ENCODE data around the gene TRPC4.
A peak's percentile ranks its signal among the peaks of the same experiment; 100 is the strongest.
"Not testable (repeated sequence)": the region's sequence is repeated elsewhere in the genome, so short reads cannot be mapped to it uniquely, and the experiment has no call there.

TRPC4 gene

DNA sequence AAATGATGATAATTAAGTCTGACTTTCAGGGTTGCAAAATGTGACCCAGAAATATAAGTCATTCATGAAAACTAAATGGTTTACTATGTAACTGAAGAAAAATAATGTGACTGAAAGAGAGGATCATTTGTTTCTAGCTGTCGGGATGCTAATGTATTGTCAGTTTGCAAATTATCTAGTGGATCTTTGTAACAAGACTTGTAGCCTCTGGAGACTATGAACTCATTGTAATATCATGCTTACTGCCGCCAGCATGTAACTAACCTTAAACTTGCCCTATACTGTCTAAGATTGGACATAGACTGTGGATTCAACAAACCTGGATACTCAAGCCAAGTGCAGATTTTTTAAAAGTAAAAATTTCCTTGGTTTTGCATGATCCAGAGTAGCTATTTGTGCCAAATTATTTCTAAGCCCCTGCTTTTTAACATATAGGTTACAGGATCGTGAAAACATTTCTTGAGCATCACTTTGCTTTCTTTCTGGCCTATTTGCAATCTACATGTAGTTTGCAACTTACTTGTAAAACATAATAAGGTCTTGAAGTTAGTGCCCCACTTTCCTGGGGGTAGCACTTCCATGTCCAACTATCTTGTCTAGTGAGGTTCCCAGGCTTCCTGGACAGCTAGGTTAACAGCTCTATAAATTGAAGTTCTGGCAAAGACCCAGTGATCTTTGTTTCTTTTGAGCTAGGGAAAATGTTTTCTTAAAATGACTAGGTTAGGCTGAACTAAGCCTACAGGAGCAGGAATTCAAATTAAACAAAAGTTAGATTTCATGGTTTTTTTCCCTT, 267.7 kb downstream of the TRPC4 start:
- DNase-seq (ENCODE audit: low spot score) = no peak

DNA sequence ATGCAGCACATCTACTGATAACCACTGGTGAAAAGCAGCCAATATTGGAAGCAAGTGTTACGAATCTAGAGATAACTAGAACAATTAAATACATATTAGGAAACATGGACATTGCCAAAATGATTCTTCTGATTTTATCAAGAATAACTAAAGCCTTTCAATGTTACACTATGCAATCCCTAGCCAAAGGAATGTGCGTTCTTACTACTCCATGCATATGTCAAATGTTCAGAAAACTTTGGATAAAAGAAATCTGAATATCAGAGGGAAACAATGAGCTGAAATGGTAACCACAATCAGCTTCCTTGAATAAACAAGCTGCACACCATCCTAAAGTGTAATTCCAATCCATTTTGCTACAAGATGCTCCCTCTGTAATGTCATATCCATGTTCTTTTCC, 270.1 kb downstream of the TRPC4 start:
- no peak for DNase-seq (ENCODE audit: low spot score)

DNA sequence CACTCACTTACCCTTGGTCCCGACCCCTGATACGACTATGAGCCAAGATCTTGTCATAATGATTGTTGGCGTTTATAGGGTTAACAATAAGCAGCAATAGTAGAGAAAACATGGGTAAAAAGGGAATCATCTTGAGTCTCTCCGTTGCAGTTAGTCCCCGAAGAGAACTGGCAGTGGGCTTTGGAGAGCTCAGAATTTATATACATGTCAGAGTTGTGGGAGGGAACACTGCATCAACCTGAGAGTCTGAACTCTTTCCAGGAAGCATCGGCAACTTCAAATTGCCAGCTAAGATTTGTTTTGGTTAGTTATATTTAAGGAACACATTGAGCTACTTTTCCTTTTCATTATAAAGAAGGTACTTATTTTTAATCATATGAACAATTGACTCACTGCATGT, 271.0 kb downstream of the TRPC4 start, which contains the start of gene POSTN:
Gene POSTN, minus strand, starts transcription at position 172 of the 400 bp plus-strand sequence. Its CDS starts 42 bp downstream, at position 130.
- DNase-seq (ENCODE audit: low spot score) = no peak

DNA sequence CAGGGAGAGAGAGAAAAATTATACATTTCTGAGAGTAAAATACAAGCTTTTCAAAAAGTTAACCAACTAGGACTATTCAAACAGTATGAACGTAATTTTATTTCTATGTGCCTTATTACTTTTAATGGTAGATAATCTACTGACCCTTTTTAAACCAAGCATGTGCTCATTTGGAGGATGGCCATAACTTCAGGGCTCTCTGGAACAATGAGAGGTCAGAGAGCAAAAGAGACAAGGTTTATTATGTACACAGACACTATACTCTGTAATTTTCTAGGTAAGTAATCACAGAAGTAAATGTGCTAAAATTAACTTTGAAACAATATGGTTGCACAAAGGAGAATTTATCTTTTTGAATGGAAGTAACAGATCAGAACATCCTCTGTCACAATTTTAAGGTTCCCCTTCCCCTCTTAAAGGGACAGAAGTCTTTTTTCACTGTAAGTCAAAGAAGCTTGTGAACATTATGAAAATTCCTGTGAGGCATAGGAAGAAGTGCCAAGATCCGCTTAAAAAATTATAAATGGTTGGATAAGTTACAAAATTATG, 272.0 kb downstream of the TRPC4 start:
- no peak for DNase-seq (ENCODE audit: low spot score)

DNA sequence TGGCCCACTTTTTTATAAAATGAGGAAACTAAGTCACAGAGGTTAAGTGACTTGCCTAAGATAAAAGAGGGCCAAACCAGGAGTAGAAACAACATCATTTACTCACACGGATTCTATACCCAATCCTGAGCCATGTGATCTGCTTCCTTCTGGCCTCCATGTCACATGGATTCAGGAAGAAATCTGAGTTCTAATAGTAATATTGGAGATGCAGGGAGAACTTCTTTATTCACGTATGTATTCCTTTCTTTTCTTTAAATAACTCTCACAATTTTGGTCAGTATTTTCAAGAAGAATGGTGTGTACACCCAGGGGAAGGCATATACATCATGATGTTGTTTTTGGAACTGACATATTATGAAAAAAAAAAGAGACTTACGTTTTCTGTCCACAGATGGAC, 272.8 kb downstream of the TRPC4 start:
- no peak for DNase-seq (ENCODE audit: low spot score)

DNA sequence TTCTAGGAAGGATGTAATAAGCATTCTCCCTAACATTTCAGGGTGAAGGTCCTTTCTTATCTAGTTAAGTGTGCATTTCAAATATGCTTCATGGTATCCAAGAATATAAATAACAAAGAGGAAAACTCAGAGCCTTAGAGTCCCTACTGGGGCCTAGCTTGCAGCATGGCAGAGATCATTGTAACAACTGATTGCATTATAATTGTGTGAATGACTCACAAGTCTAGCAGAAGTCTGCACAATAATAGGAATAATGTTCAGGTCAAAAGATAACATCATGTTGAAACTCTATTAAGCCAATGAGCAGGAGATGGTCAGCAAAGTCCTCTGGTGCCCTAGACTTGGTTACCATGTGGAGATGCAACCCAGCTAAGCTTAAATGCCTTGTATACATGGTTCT, 274.4 kb downstream of the TRPC4 start:
- DNase-seq (ENCODE audit: low spot score) = no peak

DNA sequence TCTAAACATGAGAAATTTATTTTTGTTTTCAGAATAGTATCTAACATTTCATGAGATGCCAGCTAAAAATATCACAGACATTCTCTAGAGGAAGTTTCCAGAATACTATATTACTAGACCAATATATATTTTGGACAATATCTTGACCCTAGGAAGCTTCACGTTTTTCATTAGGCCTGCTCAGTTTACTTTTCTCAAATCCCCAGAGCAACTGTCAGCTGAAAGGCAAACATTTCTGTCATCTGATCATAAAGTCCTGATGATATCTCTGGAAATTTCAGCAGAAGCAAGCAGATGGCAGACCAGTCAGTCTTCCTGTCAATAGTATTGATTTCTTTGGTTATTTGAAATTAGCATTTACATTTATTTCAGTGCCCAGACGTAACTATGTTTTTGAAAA, 275.0 kb downstream of the TRPC4 start:
- DNase-seq (ENCODE audit: low spot score) = no peak

DNA sequence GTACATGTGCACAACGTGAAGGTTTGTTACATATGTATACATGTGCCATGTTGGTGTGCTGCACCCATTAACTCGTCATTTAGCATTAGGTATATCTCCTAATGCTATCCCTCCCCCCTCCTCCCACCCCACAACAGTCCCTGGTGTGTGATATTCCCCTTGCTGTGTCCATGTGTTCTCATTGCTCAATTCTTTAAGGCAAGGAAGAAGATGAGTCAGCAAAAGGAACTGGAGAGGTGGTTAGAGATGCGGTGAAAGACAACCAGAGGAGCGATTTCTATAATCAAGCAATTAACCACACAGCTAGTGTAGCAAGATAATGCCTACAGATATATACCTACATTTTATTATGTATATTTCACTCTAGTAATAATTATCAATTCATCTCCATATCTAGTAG, 280.2 kb downstream of the TRPC4 start:
- not testable (repeated sequence) for DNase-seq (ENCODE audit: low spot score)

DNA sequence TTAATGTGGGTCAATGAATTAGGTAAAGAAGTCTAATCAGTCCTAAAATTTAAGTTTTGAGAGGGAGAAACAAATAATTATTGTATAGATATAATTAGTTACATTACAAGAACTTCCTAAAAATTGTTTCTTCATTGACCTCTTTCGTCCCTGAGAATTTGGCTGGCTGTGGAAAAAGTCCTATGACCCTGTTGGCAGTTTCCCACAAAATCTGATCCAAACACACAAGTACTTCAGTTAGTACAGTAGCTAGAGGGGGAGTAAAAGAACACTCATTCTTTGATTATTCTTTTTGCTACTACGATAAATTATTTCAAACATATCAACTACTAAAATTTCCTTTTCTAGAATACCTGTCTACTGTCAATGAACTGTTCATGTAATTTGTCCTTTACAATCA, 282.3 kb downstream of the TRPC4 start:
- DNase-seq (ENCODE audit: low spot score) = peak; percentile 7

Data from cerebellar cortex (tissue), 1 donor.